WTC11 (cell line): Measurements from ENCODE around the gene MMAA.

ENCODE experiments used
- EMX1 ChIP-seq: fragments of 250-450 bp; sonication (Bioruptor Pico); IDR thresholded peaks from 2 replicates; pipeline ENCODE4 v1.8.0; 2021; ENCODE audit warnings: mild to moderate bottlenecking
- USF1 ChIP-seq: sonication (generic); formaldehyde crosslinking; IDR thresholded peaks from 2 replicates; pipeline ENCODE4 v1.8.0; 2022; ENCODE audit warnings: mild to moderate bottlenecking, missing genetic modification reagents

- no peak for TF ChIP-seq USF1
- TF ChIP-seq EMX1 (CRISPR knock-in tag) = no peak
Observed at GRCh38 chr4:145694929-145695328, 75.7 kb downstream of the MMAA start.
